IPS-18a (cell line): Measurements from ENCODE around the gene ACSM2B.
"Not testable (repeated sequence)": the region's sequence is repeated elsewhere in the genome, so short reads cannot be mapped to it uniquely, and the experiment has no call there.

Experiments used
- H3K27ac ChIP-seq: one replicate; pipeline ENCODE4 v1.5.1; 2013; ENCODE audit warnings: low read length
- H3K27me3 ChIP-seq: one replicate; pipeline ENCODE4 v1.6.1; 2013; ENCODE audit warnings: mild to moderate bottlenecking, low read length; ENCODE audit not compliant: control insufficient read depth, insufficient read depth
- H3K36me3 ChIP-seq: one replicate; pipeline ENCODE4 v1.6.1; 2013; ENCODE audit warnings: low read depth, low read length; ENCODE audit not compliant: control insufficient read depth
- H3K4me1 ChIP-seq: one replicate; pipeline ENCODE4 v1.6.1; 2013; ENCODE audit warnings: low read depth, low read length; ENCODE audit not compliant: control insufficient read depth
- H3K4me3 ChIP-seq: one replicate; pipeline ENCODE4 v1.5.1; 2013; ENCODE audit warnings: low read length
- H3K9ac ChIP-seq: one replicate; pipeline ENCODE4 v1.6.1; 2013; ENCODE audit warnings: mild to moderate bottlenecking, low read length, moderate library complexity
- H3K9me3 ChIP-seq: one replicate; pipeline ENCODE4 v1.6.1; 2013; ENCODE audit warnings: low read depth, low read length; ENCODE audit not compliant: control insufficient read depth

The ACSM2B gene

GRCh38 chr16:20612551-20613480 is 36.6 kb upstream of the ACSM2B start:
- Histone ChIP-seq H3K4me3 (no peak overlapping the region), H3K9me3 (no peaks in the 10 kb centered on the region), H3K27me3 (no peaks in the 10 kb centered on the region), H3K9ac (no peak overlapping the region), H3K27ac (no peak overlapping the region), H3K36me3 (no peaks in the 10 kb centered on the region), H3K4me1 (no peaks in the 10 kb centered on the region)

GRCh38 chr16:20611975-20612481 is 35.9 kb upstream of the ACSM2B start:
- H3K9ac ChIP-seq = no peak overlapping the region
- no peaks in the 10 kb centered on the region for H3K9me3 ChIP-seq
- no peaks in the 10 kb centered on the region for H3K36me3 ChIP-seq
- H3K27me3 ChIP-seq = no peaks in the 10 kb centered on the region
- H3K4me3 ChIP-seq = no peak overlapping the region
- H3K27ac ChIP-seq = no peak overlapping the region
- H3K4me1 ChIP-seq = no peaks in the 10 kb centered on the region

DNA sequence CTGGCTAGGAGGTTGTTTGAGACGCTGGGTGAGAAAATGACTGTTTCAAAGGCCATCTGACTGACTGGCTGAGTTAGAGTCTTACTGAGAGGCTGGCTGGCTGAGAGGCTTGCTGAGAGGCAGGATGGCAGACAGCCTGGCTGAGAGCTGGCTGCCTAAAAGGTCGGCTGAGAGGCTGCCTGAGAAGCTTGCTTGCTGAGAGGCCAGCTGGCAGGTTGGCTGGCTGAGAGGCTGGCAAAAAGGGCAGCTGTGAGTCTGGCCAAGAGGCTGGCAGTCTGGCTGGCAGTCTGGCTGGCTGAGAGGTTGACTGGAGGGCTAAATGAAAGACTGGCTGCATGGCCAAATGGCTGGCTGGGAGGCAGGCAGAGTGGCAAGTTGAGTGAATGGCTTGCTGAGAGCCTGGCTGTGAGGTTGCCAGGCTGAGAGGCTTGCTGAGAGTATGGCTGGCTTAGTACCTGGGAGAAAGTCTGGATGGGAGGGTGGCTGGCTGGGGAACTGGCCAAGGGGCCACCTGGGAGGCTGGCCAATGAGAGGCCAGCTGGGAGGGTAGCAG is 35.3 kb upstream of the ACSM2B start:
- Histone ChIP-seq H3K27me3 (no peaks in the 10 kb centered on the region), H3K27ac (no peak overlapping the region), H3K9ac (no peak overlapping the region), H3K4me3 (no peak overlapping the region), H3K9me3 (no peaks in the 10 kb centered on the region), H3K36me3 (no peaks in the 10 kb centered on the region), H3K4me1 (no peaks in the 10 kb centered on the region)

DNA sequence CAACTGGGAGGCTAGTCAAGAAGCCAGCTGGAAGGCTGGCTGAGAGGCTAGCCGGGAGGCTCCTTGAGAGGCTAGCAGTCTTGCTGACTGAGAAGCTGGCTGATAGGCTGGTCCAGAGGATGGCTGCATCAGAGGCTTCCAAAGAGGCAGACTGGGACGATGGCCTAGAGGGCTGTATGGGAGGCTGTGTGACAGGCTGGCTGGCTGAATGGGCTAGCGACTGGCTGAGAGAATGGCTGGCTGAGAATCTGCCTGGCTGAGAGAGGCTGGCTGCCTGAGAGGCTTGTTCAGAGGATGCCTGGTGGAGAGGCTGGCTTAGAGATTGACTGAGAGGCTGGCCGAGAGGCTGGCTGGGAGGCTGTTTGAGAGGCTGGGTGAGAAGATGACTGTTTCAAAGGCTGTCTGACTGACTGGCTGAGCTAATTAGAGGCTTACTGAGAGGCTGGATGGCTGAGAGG is 34.8 kb upstream of the ACSM2B start:
- Histone ChIP-seq H3K9ac (no peak overlapping the region), H3K36me3 (no peaks in the 10 kb centered on the region), H3K27ac (no peak overlapping the region), H3K9me3 (no peaks in the 10 kb centered on the region), H3K4me3 (no peak overlapping the region), H3K4me1 (no peaks in the 10 kb centered on the region), H3K27me3 (no peaks in the 10 kb centered on the region)

DNA sequence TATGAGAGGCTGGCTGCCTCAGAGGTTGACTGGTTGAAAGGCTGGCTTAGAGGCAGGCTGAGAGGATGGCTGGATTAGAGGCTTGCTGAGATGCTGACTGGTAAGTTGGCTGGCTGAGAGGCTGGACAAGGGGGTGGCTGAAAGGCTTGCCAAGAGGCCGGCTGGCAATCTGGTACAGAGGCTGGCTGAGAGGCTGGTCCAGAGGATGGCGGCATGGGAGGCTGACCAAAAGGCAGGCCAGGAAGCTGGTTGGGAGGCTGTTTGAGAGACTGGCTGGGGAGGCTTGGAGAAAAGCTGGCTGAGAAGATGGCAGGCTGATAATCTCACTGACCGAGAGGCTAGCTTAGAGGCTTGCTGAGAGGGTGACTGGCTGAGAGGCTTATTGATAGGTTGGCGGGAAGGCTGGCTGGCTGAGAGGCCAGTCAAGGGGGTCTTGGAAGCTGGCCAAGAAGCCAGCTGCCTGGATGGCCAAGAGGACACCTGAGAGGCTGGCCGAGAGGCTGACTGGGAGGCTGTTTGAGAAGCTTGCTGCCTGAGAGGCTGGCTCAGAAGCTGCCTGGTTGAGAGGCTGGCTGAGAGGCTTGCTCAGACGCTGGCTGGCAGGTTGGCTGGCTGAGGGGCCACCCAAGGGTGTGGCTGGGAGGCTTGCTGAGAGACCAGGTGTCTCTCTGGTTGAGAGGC is 34.2 kb upstream of the ACSM2B start:
- H3K4me3 ChIP-seq = no peak overlapping the region
- no peak overlapping the region for H3K27ac ChIP-seq

DNA sequence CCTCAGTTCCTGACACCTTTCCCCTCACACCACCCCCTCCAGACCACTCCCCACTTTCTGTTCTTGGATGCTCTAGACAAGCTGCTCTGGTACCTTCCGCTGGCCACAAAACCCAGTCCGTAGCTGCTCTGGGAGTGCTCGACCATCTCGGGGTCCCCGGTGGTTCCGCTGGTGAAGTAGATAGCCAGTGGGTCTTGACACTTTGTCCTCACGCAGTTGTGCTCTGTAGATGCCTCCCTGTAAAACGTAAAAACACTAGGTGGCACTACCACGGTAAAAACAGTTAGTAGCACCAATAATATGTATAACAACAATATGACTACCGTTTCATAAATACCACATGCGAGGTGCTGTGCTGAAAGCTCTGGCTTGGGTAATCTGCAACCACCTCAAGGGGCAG is 26.0 kb upstream of the ACSM2B start:
- not testable (repeated sequence) for H3K27me3 ChIP-seq, H3K9me3 ChIP-seq, H3K9ac ChIP-seq, H3K4me1 ChIP-seq, H3K27ac ChIP-seq, H3K4me3 ChIP-seq, H3K36me3 ChIP-seq

More for the DNA sequence above, 34.2 kb upstream of the ACSM2B start:
- H3K9me3 ChIP-seq = no peaks in the 10 kb centered on the region
- no peaks in the 10 kb centered on the region for H3K4me1 ChIP-seq
- no peaks in the 10 kb centered on the region for H3K27me3 ChIP-seq
- no peaks in the 10 kb centered on the region for H3K36me3 ChIP-seq
- H3K9ac ChIP-seq = no peak overlapping the region

DNA sequence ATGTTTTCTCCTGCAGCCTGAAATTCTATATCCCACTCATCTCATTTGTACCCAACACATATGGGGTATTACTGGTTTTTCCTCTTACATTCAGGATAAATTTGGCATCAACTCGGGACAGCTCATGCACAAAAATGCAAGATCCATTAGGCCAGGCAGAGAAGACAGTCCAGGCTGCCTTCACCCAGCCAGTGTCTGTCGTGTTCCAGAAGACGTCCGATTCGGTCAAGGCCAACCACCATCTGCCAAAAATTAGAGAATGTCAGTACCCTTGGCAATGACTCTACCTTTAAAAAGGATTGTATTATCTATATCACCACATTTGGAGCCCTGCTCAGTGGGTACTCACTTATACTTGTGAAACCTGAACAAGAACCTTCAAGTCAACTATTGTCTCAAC is 23.3 kb upstream of the ACSM2B start:
- H3K9ac ChIP-seq, H3K4me1 ChIP-seq, H3K4me3 ChIP-seq, H3K27ac ChIP-seq, H3K36me3 ChIP-seq, H3K9me3 ChIP-seq, H3K27me3 ChIP-seq: not testable (repeated sequence)

- H3K9me3 ChIP-seq = no peaks in the 10 kb centered on the region
- H3K27ac ChIP-seq = no peak overlapping the region
- no peak overlapping the region for H3K4me3 ChIP-seq
- H3K9ac ChIP-seq = no peak overlapping the region
- no peaks in the 10 kb centered on the region for H3K4me1 ChIP-seq
- no peaks in the 10 kb centered on the region for H3K27me3 ChIP-seq
- no peaks in the 10 kb centered on the region for H3K36me3 ChIP-seq
Measured at GRCh38 chr16:20598832-20599469, 22.8 kb upstream of the ACSM2B start.

DNA sequence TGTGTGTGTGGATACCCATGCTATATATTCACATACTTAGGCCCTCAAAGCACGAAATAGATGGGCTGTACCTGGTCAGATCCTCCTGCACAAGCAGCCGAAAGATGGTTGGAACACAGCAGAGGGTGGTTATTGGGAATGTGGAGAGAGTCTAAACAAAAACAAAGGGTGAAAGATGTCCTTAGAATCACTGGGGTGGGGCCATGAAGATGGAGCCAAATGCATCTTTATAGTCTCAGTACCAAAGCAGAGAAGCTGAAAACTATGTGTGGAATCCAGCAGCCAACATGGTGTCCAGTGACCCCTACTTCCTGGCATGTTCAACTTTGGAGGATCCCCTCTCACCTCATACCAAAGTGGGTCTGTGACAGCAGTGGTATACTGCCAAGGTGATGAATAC is 19.5 kb upstream of the ACSM2B start:
- H3K9me3 ChIP-seq, H3K9ac ChIP-seq, H3K27me3 ChIP-seq, H3K36me3 ChIP-seq, H3K4me3 ChIP-seq, H3K27ac ChIP-seq, H3K4me1 ChIP-seq: not testable (repeated sequence)

DNA sequence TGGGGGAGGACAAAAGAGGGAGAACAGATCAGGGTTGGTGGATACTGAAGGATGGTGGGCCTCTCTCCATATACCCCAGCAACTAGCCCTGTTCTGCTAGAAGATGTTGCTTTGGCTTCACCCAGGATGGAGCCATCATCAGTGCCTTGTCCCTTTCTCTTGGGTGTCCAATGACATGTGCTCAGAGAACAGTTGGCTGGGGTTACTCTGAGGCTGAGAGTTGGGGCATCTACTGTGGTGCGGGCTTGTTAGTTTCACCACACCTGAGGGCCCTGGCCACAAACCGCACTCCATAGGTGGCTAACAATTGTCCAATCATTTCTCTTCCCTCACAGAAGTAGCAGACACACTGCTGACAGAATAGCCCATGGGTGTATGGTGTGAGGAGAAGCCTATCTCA is 18.9 kb upstream of the ACSM2B start:
- H3K27me3 ChIP-seq, H3K4me1 ChIP-seq: not testable (repeated sequence)

DNA sequence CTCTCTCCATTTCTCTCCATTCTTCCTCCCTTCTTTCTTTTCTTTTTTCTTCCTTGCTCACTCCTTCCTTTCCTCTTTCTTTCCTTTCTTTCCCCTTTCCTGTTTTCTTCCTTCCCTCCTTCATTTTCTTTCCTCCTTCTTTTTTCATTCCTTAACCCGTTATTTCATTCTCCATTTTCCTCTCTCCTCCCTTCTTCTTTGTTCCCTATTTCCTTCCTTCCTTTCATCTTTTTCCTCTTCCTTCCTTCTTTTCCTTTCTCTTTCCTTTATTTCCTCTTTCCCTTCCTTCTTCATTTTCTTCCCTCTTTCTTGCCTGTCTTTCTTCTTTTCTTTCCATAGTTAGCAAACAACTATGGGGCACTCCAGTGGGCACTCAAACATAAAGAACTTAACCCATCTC is 16.6 kb upstream of the ACSM2B start:
- not testable (repeated sequence) for H3K9ac ChIP-seq, H3K36me3 ChIP-seq, H3K27ac ChIP-seq, H3K27me3 ChIP-seq, H3K9me3 ChIP-seq, H3K4me1 ChIP-seq, H3K4me3 ChIP-seq

More for the DNA sequence above, 18.9 kb upstream of the ACSM2B start:
- H3K9ac ChIP-seq, H3K36me3 ChIP-seq, H3K9me3 ChIP-seq, H3K27ac ChIP-seq, H3K4me3 ChIP-seq: not testable (repeated sequence)
